GOT3 (cell line): Measurements from ENCODE around the gene RPS21.

Source experiments
- DNase-seq: peaks from one replicate; lab custom pipeline; 2025; ENCODE audit warnings: mixed read lengths; lab: John Stamatoyannopoulos, UW

Gene RPS21

DNA sequence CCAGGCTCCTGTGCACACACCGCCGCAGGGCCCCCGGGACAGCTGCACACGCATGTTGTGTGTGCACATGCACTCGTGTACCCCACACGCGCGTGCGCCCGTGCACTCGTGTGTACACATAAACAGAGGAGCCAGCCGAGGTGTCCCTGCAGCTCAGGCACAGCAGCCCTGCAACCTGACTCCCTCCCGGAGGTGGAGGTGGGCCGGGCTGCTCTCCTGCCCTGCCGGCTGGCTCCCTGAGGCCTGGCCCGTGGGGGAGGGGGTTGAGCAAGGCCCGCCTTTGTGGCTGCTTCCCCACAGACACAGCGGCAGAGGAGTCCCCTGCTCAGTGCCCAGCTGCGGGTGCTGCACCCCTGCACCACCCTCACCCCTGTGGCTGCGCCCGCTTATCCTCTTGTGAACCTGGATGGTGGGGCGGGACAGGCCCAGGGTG is 39.8 kb downstream of the RPS21 start:
- DNase-seq: no peak

- DNase-seq: no peak
These were observed 40.5 kb downstream of the RPS21 start, which contains the start of gene RBBP8NL for GRCh38 chr20:62427172-62428001. Gene RBBP8NL (minus strand): TSS chr20:62427539. CDS start chr20:62419647, 7,892 bp downstream.

DNA sequence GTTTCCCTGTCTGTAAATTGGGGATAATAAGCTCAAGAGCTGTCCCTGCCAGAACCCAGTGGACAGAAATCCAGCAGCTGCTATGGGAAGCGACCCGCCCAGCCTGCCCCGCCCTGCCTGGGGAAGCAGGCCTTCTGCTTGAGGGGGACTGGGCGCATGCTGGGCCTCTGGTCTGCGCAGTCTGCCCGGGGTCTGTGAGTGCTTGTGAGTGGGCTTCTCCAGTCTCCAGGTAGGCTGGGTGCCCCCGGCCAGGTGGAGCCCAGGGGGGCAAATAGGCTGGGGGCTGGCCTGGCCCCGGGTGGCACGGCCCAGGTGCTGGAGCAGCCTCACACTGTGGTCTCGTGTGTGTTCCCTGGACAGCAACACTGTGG is 41.1 kb downstream of the RPS21 start:
- no peak for DNase-seq

GRCh38 chr20:62428396-62429295 is 41.7 kb downstream of the RPS21 start:
- no peak for DNase-seq

- DNase-seq: no peak
These were observed 42.8 kb downstream of the RPS21 start for GRCh38 chr20:62429455-62430310.

- DNase-seq: no peak
These were observed 43.5 kb downstream of the RPS21 start for GRCh38 chr20:62430311-62430853.

DNA sequence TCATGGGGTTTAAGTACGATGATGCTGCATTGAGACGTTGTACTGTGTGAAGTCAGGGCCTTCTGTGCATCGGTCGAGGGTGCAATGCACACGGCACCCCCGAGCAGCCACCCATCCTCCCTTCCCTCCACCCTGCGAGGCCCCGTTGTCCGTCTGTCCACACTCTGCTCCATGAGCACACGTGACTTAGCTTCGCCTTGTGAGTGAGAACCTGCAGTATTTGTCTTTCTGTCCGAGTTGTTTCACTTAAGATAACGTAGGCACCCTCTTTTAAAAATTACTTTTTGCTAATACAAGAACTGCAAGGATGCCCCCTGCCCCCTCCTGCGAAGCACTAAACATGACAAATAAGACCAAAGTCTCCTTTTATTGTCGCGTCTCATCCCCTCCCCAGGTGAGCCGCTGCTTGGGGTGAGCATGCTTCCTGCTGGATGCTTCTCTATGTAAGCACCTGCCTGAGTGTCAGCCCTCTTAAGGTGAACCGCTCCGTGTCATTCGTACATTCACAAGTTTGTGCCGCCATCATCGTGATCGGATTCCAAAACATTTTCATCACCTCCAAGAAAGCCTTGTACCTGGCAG is 44.1 kb downstream of the RPS21 start:
- no peak for DNase-seq

- no peak for DNase-seq
These were observed 47.0 kb downstream of the RPS21 start for GRCh38 chr20:62433658-62434497.

DNA sequence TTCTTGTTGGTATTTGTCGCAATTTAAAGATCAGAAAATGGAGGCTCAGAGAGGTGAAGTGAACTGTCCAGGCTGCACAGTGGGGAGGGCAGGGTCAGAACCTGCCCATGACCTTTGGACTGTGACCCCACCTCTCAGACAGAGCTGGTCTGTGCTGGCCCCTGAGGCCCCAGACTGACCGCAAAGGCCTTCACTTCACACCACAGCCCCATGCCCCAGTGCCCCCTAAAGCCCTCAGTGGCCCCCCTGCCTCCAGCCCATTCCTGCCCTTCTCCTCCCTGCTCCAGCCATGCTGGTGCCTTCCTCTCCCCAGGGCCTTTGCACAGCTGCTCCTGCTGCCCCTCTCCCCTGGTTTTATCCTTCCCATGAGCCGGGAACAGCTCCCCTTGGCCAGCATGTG is 49.8 kb downstream of the RPS21 start:
- no peak for DNase-seq

DNA sequence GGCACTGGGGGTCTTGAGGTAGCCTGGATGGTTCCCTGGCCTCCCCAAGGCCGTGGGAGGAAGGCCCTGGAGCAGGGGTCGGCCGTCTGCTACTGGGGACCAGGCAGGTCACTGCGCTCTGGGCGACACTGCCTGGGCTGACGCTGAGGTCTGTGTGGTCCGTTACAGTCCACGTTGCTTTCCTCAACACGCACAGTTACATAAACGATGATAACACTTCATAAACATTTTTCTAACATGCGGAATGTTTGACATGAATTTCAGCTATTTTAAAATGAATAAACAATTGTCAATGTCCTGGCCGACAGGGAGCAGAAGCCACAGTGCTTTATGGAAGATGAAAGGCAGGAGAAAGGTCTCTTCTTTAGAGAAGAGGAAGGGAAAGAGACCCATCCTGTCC is 50.6 kb downstream of the RPS21 start:
- DNase-seq: no peak

GRCh38 chr20:62437927-62438326 is 51.0 kb downstream of the RPS21 start:
- DNase-seq: no peak
